Colonic mucosa (tissue), 4 donors: ENCODE data around the gene SLC9A9. TPM values are rescaled to one million over a fixed set of nuclear protein-coding genes. Genes with fewer than 3 reads are reported as not detected.

Source experiments
- DNase-seq: peaks from one replicate; pipeline ENCODE4 v3.0.0-alpha.2; 2020
- H3K27ac ChIP-seq: fragments of 200-600 bp; one replicate; pipeline ENCODE4 v1.8.0; 2021
- H3K27me3 ChIP-seq: fragments of 200-600 bp; one replicate; pipeline ENCODE4 v1.8.0; 2021
- H3K36me3 ChIP-seq: fragments of 200-600 bp; one replicate; pipeline ENCODE4 v1.8.0; 2021
- H3K4me1 ChIP-seq: fragments of 200-600 bp; one replicate; pipeline ENCODE4 v1.8.0; 2021; ENCODE audit warnings: mild to moderate bottlenecking
- H3K4me3 ChIP-seq: fragments of 200-600 bp; one replicate; pipeline ENCODE4 v1.8.0; 2021
- H3K9ac ChIP-seq, 2 donors: one replicate each; pipeline ENCODE4 v1.7.0; 2013; ENCODE audit warnings: control low read depth in 2 of 2, low read depth in 2 of 2, low read length in 2 of 2
- H3K9me3 ChIP-seq: fragments of 200-600 bp; one replicate; pipeline ENCODE4 v1.8.0; 2021
- CTCF ChIP-seq: fragments of 200-600 bp; IDR thresholded peaks from one replicate; pipeline ENCODE4 v1.8.0; 2022; ENCODE audit warnings: antibody characterized with exemption, mild to moderate bottlenecking
- intact Hi-C: fragments of 100-400 bp; cut with DNase I; formaldehyde crosslinking; loops from one replicate; pipeline ENCODE4 v1.14.1; 2022
- total RNA-seq, 2 donors: library from RNA; stranded (reverse); fragmentation: NEBNext Ultra II Directional in 1 of 2; extraction: Animal tissue kit (Norgen Biotek cat#: 25700) in 1 of 2; gene quantifications; one replicate each; pipeline ENCODE4 v1.2.1, GENCODE V29; 2021
- donor health status: healthy.
- donor health status: DM: no; HTN: no; CAD: no.
- donor health status: DM: no; HTN: no; CAD: no.

SLC9A9 gene
- total RNA-seq, 2 donors from 2014 or later, result 2.5 to 6.5 TPM

- no peak overlapping the region for H3K9ac ChIP-seq
- no peaks in the 10 kb centered on the region for H3K36me3 ChIP-seq
- H3K4me1 ChIP-seq, result no peaks in the 10 kb centered on the region
- no peak for TF ChIP-seq CTCF
- intact Hi-C loops, result no loop called here
- no peak overlapping the region for H3K27ac ChIP-seq
- H3K9me3 ChIP-seq, result no peaks in the 10 kb centered on the region
- H3K4me3 ChIP-seq, result no peak overlapping the region
- no peak for DNase-seq
- H3K27me3 ChIP-seq, result no peaks in the 10 kb centered on the region
Measured at GRCh38 chr3:143252931-143253330, 595.3 kb downstream of the SLC9A9 start.

GRCh38 chr3:143249014-143249413, 599.3 kb downstream of the SLC9A9 start:
- Histone ChIP-seq H3K9ac (no peak overlapping the region), H3K4me3 (no peak overlapping the region), H3K27me3 (no peaks in the 10 kb centered on the region), H3K9me3 (no peaks in the 10 kb centered on the region), H3K27ac (no peak overlapping the region), H3K36me3 (no peaks in the 10 kb centered on the region), H3K4me1 (no peaks in the 10 kb centered on the region)
- intact Hi-C loops, result no loop called here
- TF ChIP-seq CTCF, result no peak
- no peak for DNase-seq

- no peaks in the 10 kb centered on the region for H3K36me3 ChIP-seq
- H3K9ac ChIP-seq, result no peak overlapping the region
- no peaks in the 10 kb centered on the region for H3K9me3 ChIP-seq
- H3K27ac ChIP-seq, result no peak overlapping the region
- no peaks in the 10 kb centered on the region for H3K4me1 ChIP-seq
- no peaks in the 10 kb centered on the region for H3K27me3 ChIP-seq
- TF ChIP-seq CTCF, result no peak
- DNase-seq, result no peak
- no peak overlapping the region for H3K4me3 ChIP-seq
- intact Hi-C loops, result no loop called here
Measured at GRCh38 chr3:143247073-143247472, 601.2 kb downstream of the SLC9A9 start.

GRCh38 chr3:143245692-143246091, 602.6 kb downstream of the SLC9A9 start:
- no peak overlapping the region for H3K4me3 ChIP-seq
- intact Hi-C loops, result no loop called here
- H3K27ac ChIP-seq, result no peak overlapping the region
- no peak overlapping the region for H3K9ac ChIP-seq
- no peak for DNase-seq
- H3K9me3 ChIP-seq, result no peaks in the 10 kb centered on the region
- no peak for TF ChIP-seq CTCF
- H3K36me3 ChIP-seq, result no peaks in the 10 kb centered on the region
- H3K27me3 ChIP-seq, result no peaks in the 10 kb centered on the region
- H3K4me1 ChIP-seq, result no peaks in the 10 kb centered on the region

GRCh38 chr3:143244516-143245063, 603.7 kb downstream of the SLC9A9 start:
- no peak overlapping the region for H3K9ac ChIP-seq
- TF ChIP-seq CTCF, result no peak
- no peaks in the 10 kb centered on the region for H3K4me1 ChIP-seq
- no peaks in the 10 kb centered on the region for H3K36me3 ChIP-seq
- DNase-seq, result no peak
- intact Hi-C loops, result no loop called here
- H3K4me3 ChIP-seq, result no peak overlapping the region
- H3K27me3 ChIP-seq, result no peaks in the 10 kb centered on the region
- H3K9me3 ChIP-seq, result no peaks in the 10 kb centered on the region
- H3K27ac ChIP-seq, result no peak overlapping the region
